ENCODE results near the gene FAHD1.

FAHD1 gene

DNA sequence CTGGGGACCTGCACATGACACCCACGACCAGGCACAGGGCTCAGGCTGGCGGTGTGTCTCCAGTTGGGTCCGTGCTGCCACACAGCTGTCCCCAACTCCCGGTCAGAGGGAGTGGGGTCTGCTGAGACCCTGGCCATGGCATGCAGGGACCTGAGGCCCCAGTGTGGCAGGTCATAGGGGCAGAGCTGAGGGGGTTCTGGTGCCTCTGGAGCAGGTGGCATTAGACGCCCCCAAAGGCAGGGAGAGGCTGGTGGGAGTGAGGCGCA, 40.0 kb upstream of the FAHD1 start:
- no peak overlapping the region for H3K4me2 ChIP-seq (ENCODE audit: low read length)
- H3K36me3 ChIP-seq (ENCODE audit: control insufficient read depth, insufficient read depth, low read length) = no peaks in the 10 kb centered on the region
- H3K4me3 ChIP-seq (ENCODE audit: low read depth, low read length) = no peak overlapping the region
- H3K27me3 ChIP-seq (ENCODE audit: control insufficient read depth, insufficient read depth, low read length) = no peaks in the 10 kb centered on the region
- no peaks in the 10 kb centered on the region for H3K9me3 ChIP-seq (ENCODE audit: control insufficient read depth, low read length)
- no peak overlapping the region for H3K9ac ChIP-seq
- no peak overlapping the region for H3K27ac ChIP-seq
- no peaks in the 10 kb centered on the region for H3K4me1 ChIP-seq
- no peak overlapping the region for H2AFZ ChIP-seq
- TF ChIP-seq, protein P1, sequence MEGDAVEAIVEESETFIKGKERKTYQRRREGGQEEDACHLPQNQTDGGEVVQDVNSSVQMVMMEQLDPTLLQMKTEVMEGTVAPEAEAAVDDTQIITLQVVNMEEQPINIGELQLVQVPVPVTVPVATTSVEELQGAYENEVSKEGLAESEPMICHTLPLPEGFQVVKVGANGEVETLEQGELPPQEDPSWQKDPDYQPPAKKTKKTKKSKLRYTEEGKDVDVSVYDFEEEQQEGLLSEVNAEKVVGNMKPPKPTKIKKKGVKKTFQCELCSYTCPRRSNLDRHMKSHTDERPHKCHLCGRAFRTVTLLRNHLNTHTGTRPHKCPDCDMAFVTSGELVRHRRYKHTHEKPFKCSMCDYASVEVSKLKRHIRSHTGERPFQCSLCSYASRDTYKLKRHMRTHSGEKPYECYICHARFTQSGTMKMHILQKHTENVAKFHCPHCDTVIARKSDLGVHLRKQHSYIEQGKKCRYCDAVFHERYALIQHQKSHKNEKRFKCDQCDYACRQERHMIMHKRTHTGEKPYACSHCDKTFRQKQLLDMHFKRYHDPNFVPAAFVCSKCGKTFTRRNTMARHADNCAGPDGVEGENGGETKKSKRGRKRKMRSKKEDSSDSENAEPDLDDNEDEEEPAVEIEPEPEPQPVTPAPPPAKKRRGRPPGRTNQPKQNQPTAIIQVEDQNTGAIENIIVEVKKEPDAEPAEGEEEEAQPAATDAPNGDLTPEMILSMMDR (IDR thresholded peaks at IDR 0.05) = no peak
- H3K79me2 ChIP-seq = peaks cover 29% of the 10 kb centered on the region

DNA sequence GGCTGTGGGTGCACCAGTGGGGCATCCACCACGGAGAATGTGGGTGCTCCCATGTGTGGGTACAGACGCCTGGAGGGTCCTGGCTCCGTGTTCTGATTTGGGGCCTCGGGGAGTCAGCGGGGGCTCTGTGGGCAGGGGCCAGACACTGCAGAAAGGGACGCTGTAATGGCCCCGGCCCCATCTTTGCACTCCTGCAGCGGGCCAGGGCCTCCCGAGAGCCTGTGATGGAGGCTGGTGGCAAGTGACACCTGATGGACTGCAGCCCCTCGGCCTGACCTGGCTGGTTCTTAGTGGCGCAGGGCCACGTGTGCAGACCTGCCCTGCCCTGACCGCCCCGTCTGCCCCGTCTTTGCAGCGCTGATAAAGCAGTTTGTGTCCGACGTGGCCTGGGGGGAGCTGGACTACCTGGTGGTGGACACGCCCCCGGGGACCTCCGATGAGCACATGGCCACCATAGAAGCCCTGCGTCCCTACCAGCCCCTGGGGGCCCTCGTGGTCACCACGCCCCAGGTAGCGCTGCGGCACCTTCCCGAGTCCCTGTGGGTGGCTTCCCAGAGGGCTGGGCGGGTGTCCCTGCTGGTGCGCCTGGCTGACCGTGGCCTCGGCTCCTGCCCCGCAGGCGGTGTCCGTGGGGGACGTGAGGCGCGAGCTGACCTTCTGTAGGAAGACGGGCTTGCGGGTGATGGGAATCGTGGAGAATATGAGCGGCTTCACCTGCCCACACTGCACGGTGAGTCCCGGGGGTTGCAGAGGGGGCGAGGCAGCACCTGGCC, 39.5 kb upstream of the FAHD1 start:
- no peak overlapping the region for H3K4me3 ChIP-seq (ENCODE audit: low read depth, low read length)
- H3K27me3 ChIP-seq (ENCODE audit: control insufficient read depth, insufficient read depth, low read length) = no peaks in the 10 kb centered on the region
- TF ChIP-seq, protein P1 (IDR thresholded peaks at IDR 0.05) = no peak
- peaks cover 29% of the 10 kb centered on the region for H3K79me2 ChIP-seq
- no peak overlapping the region for H2AFZ ChIP-seq
- no peaks in the 10 kb centered on the region for H3K4me1 ChIP-seq
- H3K36me3 ChIP-seq (ENCODE audit: control insufficient read depth, insufficient read depth, low read length) = no peaks in the 10 kb centered on the region
- H3K4me2 ChIP-seq (ENCODE audit: low read length) = no peak overlapping the region
- no peak overlapping the region for H3K9ac ChIP-seq
- H3K9me3 ChIP-seq (ENCODE audit: control insufficient read depth, low read length) = no peaks in the 10 kb centered on the region
- no peak overlapping the region for H3K27ac ChIP-seq

DNA sequence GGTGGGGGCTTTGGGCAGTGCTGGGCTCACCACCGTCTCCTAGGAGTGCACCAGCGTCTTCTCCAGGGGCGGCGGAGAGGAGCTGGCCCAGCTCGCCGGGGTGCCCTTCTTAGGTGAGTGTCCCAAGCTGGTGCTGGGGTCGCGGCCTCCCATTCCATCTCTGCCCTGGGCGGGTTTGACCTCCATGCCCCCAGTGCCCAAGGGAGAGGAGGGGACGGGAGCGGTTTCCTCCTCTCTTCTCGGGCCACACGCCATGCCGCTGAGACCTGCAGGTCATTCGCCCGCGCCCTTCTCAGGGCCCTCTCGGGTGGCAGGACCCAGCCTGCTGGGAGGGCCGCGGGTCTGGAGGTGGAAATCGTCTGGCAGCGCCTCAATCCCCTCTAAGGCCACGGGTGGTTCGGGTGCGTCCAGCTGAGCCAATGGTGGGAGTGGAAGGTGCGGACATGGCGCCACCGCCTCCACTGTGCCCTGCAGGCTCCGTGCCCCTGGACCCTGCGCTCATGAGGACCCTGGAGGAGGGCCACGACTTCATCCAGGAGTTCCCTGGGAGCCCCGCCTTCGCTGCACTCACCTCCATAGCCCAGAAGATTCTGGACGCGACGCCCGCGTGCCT, 38.8 kb upstream of the FAHD1 start:
- Histone ChIP-seq H3K79me2 (peaks cover 29% of the 10 kb centered on the region), H2AFZ (no peak overlapping the region), H3K4me2 (ENCODE audit: low read length) (no peak overlapping the region), H3K27ac (no peak overlapping the region), H3K9ac (no peak overlapping the region), H3K4me3 (ENCODE audit: low read depth, low read length) (no peak overlapping the region), H3K36me3 (ENCODE audit: control insufficient read depth, insufficient read depth, low read length) (no peaks in the 10 kb centered on the region), H3K9me3 (ENCODE audit: control insufficient read depth, low read length) (no peaks in the 10 kb centered on the region), H3K27me3 (ENCODE audit: control insufficient read depth, insufficient read depth, low read length) (no peaks in the 10 kb centered on the region), H3K4me1 (no peaks in the 10 kb centered on the region)
- TF ChIP-seq, protein P1 (IDR thresholded peaks at IDR 0.05) = no peak

DNA sequence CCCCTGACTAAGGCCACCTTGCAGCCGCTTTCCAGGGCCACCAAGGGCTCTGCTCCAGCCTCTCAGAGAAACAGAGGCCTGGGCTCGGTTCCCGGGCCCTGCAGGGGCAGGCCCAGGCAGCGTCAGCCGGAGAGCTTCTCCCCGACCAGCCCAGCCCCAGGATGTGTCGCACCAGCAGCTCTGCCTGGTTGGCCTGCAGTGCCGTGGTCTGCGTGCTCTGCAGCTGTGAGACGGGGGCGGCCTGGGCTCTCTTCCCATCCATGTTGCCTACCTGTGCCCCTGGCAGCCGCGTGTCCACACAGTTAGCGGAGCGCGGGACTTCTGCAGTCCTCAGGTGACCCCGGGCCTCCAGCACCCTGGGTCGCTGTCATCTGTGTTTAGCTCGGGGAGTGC, 38.3 kb upstream of the FAHD1 start:
- Histone ChIP-seq H3K9ac (no peak overlapping the region), H2AFZ (no peak overlapping the region), H3K27ac (no peak overlapping the region), H3K27me3 (ENCODE audit: control insufficient read depth, insufficient read depth, low read length) (no peaks in the 10 kb centered on the region), H3K4me3 (ENCODE audit: low read depth, low read length) (no peak overlapping the region), H3K4me2 (ENCODE audit: low read length) (no peak overlapping the region), H3K36me3 (ENCODE audit: control insufficient read depth, insufficient read depth, low read length) (no peaks in the 10 kb centered on the region), H3K79me2 (peaks cover 29% of the 10 kb centered on the region), H3K9me3 (ENCODE audit: control insufficient read depth, low read length) (no peaks in the 10 kb centered on the region), H3K4me1 (no peaks in the 10 kb centered on the region)
- TF ChIP-seq, protein P1 (IDR thresholded peaks at IDR 0.05) = no peak

DNA sequence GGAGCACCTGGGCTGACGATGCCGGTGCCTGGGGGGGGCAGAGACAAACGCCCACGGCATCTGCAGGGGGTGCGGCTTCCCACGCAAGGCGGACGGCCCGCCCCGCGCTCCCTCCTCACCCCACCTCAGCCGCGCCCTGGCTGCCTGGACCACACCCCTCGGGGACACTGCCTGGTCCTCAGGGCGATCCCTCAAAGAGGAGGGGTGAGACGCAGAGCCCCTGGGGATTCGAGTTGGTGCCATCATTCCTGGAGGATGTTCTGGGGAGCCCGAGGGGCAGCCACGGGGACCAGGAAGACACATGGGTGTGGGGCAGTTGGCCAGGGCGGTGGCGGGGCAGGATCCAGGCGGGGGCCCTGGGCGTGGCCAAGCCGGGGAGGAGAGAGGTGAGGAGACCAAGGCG, 37.4 kb upstream of the FAHD1 start:
- Histone ChIP-seq H3K27me3 (ENCODE audit: control insufficient read depth, insufficient read depth, low read length) (no peaks in the 10 kb centered on the region), H3K27ac (no peak overlapping the region), H3K4me3 (ENCODE audit: low read depth, low read length) (no peak overlapping the region), H3K79me2 (peaks cover 21% of the 10 kb centered on the region), H3K4me2 (ENCODE audit: low read length) (no peak overlapping the region), H3K9me3 (ENCODE audit: control insufficient read depth, low read length) (no peaks in the 10 kb centered on the region), H2AFZ (no peak overlapping the region), H3K9ac (no peak overlapping the region), H3K4me1 (no peaks in the 10 kb centered on the region), H3K36me3 (ENCODE audit: control insufficient read depth, insufficient read depth, low read length) (no peaks in the 10 kb centered on the region)
- TF ChIP-seq, protein P1 (IDR thresholded peaks at IDR 0.05) = no peak

Measured in parathyroid adenoma (tissue), 2 donors.